ENCODE results near the gene ATG13.

DNA sequence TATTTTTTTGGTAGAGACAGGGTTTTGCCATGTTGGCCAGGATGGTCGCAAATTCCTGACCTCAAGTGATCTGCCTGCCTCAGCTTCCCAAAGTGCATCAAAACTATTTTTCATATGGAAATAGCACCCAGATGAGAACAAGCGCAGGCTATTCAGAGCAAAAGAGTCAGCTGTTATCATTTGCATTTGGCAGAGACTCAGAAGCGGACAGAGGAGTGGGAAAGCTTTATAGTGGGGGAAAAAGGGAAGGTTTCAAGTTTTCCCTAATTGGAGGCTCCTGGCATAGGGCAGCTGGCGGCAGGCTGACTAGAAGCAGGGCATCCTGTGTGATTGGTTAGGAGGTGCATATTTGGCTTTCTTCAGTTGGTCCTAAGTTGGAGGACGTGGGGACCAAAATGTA, 20.2 kb downstream of the ATG13 start:
- TF ChIP-seq, protein P1, sequence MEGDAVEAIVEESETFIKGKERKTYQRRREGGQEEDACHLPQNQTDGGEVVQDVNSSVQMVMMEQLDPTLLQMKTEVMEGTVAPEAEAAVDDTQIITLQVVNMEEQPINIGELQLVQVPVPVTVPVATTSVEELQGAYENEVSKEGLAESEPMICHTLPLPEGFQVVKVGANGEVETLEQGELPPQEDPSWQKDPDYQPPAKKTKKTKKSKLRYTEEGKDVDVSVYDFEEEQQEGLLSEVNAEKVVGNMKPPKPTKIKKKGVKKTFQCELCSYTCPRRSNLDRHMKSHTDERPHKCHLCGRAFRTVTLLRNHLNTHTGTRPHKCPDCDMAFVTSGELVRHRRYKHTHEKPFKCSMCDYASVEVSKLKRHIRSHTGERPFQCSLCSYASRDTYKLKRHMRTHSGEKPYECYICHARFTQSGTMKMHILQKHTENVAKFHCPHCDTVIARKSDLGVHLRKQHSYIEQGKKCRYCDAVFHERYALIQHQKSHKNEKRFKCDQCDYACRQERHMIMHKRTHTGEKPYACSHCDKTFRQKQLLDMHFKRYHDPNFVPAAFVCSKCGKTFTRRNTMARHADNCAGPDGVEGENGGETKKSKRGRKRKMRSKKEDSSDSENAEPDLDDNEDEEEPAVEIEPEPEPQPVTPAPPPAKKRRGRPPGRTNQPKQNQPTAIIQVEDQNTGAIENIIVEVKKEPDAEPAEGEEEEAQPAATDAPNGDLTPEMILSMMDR (IDR thresholded peaks at IDR 0.05 in 2 of 3, conservative IDR thresholded peaks at IDR 0.05 in 1 of 3; ENCODE audit: borderline replicate concordance in 1 of 3, insufficient read depth in 1 of 3, low read depth in 2 of 3, low read length in 2 of 3) = no peak
- TF ChIP-seq, protein P2, sequence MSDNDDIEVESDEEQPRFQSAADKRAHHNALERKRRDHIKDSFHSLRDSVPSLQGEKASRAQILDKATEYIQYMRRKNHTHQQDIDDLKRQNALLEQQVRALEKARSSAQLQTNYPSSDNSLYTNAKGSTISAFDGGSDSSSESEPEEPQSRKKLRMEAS (IDR thresholded peaks at IDR 0.05) = no peak
- TF ChIP-seq POLR2A (IDR thresholded peaks at IDR 0.05; ENCODE audit: borderline replicate concordance, extremely low read depth, insufficient read depth, insufficient read length) = no peak
- TF ChIP-seq, protein P3, sequence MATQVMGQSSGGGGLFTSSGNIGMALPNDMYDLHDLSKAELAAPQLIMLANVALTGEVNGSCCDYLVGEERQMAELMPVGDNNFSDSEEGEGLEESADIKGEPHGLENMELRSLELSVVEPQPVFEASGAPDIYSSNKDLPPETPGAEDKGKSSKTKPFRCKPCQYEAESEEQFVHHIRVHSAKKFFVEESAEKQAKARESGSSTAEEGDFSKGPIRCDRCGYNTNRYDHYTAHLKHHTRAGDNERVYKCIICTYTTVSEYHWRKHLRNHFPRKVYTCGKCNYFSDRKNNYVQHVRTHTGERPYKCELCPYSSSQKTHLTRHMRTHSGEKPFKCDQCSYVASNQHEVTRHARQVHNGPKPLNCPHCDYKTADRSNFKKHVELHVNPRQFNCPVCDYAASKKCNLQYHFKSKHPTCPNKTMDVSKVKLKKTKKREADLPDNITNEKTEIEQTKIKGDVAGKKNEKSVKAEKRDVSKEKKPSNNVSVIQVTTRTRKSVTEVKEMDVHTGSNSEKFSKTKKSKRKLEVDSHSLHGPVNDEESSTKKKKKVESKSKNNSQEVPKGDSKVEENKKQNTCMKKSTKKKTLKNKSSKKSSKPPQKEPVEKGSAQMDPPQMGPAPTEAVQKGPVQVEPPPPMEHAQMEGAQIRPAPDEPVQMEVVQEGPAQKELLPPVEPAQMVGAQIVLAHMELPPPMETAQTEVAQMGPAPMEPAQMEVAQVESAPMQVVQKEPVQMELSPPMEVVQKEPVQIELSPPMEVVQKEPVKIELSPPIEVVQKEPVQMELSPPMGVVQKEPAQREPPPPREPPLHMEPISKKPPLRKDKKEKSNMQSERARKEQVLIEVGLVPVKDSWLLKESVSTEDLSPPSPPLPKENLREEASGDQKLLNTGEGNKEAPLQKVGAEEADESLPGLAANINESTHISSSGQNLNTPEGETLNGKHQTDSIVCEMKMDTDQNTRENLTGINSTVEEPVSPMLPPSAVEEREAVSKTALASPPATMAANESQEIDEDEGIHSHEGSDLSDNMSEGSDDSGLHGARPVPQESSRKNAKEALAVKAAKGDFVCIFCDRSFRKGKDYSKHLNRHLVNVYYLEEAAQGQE (IDR thresholded peaks at IDR 0.05; ENCODE audit: low read depth) = no peak
- TF ChIP-seq EZH2 (IDR thresholded peaks at IDR 0.05) = no peak
- TF ChIP-seq ZNF274 (IDR thresholded peaks at IDR 0.05; ENCODE audit: low read depth, low read length) = no peak
- no peak for TF ChIP-seq CBX3 (IDR thresholded peaks at IDR 0.05; ENCODE audit: low read depth)
